HL-60 (cell line): ENCODE results near the gene TSPO.

ENCODE experiments used
- POLR2AphosphoS5 ChIP-seq: IDR thresholded peaks from 2 replicates; pipeline ENCODE4 v1.6.1; 2012; ENCODE audit warnings: low read depth
- SPI1 ChIP-seq: IDR thresholded peaks from 2 replicates; pipeline ENCODE4 v1.6.1; 2012; ENCODE audit warnings: low read depth, mild to moderate bottlenecking, borderline replicate concordance
- TF ChIP-seq, protein P1 (sequence below): IDR thresholded peaks from one replicate; pipeline ENCODE4 v1.5.1; 2011; ENCODE audit warnings: low read length, control low read depth, inconsistent platforms; ENCODE audit not compliant: insufficient read depth
- TF ChIP-seq, protein P2 (sequence below): IDR thresholded peaks from 2 replicates; pipeline ENCODE4 v1.6.1; 2012; ENCODE audit warnings: low read depth; ENCODE audit not compliant: insufficient replicate concordance

DNA sequence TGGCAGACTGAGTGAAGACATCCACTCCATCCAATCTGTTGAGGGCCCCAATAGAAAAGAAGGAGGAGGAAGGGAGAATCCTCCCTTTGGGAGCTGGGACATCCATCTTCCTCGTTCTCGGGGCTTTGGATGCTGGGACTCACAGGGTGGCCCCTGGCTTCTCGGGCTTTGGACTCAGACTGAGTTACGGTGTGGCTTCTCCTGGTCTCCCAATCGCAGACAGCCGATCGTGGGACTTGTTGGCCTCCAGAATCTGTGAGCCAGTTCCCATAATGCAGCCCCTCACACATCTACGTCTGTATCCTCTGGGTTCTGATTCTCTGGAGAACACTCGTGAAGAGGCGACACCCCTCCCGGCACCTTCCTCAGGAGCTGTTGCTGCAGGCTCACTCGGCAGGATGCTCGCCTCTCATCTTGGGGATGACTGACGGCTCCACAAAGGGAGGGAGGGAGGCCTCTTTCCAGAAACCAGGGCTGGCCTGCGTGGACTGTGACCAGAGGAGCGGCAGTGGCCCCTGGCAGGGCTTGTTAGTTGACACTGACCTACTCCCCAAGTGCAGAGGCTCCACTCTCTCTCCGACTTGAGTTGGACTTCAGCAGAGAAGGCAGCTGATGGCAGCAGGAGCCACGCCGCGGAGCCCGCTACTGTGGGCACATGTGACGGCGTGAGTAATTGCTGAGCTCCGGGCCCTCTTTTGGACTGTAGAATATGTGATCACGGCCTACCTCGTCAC is 50.3 kb downstream of the TSPO start:
- TF ChIP-seq, protein P1, sequence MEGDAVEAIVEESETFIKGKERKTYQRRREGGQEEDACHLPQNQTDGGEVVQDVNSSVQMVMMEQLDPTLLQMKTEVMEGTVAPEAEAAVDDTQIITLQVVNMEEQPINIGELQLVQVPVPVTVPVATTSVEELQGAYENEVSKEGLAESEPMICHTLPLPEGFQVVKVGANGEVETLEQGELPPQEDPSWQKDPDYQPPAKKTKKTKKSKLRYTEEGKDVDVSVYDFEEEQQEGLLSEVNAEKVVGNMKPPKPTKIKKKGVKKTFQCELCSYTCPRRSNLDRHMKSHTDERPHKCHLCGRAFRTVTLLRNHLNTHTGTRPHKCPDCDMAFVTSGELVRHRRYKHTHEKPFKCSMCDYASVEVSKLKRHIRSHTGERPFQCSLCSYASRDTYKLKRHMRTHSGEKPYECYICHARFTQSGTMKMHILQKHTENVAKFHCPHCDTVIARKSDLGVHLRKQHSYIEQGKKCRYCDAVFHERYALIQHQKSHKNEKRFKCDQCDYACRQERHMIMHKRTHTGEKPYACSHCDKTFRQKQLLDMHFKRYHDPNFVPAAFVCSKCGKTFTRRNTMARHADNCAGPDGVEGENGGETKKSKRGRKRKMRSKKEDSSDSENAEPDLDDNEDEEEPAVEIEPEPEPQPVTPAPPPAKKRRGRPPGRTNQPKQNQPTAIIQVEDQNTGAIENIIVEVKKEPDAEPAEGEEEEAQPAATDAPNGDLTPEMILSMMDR = no peak
- TF ChIP-seq POLR2AphosphoS5 = no peak
- TF ChIP-seq SPI1 = no peak
- TF ChIP-seq, protein P2, sequence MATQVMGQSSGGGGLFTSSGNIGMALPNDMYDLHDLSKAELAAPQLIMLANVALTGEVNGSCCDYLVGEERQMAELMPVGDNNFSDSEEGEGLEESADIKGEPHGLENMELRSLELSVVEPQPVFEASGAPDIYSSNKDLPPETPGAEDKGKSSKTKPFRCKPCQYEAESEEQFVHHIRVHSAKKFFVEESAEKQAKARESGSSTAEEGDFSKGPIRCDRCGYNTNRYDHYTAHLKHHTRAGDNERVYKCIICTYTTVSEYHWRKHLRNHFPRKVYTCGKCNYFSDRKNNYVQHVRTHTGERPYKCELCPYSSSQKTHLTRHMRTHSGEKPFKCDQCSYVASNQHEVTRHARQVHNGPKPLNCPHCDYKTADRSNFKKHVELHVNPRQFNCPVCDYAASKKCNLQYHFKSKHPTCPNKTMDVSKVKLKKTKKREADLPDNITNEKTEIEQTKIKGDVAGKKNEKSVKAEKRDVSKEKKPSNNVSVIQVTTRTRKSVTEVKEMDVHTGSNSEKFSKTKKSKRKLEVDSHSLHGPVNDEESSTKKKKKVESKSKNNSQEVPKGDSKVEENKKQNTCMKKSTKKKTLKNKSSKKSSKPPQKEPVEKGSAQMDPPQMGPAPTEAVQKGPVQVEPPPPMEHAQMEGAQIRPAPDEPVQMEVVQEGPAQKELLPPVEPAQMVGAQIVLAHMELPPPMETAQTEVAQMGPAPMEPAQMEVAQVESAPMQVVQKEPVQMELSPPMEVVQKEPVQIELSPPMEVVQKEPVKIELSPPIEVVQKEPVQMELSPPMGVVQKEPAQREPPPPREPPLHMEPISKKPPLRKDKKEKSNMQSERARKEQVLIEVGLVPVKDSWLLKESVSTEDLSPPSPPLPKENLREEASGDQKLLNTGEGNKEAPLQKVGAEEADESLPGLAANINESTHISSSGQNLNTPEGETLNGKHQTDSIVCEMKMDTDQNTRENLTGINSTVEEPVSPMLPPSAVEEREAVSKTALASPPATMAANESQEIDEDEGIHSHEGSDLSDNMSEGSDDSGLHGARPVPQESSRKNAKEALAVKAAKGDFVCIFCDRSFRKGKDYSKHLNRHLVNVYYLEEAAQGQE = no peak
